WTC11 (cell line): ENCODE data around the gene AKT1S1. TPM values are rescaled to one million over a fixed set of nuclear protein-coding genes. Genes with fewer than 3 reads are reported as not detected.
A peak's percentile ranks its signal among the peaks of the same experiment; 100 is the strongest.

Source experiments
- CREM ChIP-seq: sonication (generic); formaldehyde crosslinking; IDR thresholded peaks from 2 replicates; pipeline ENCODE4 v1.8.1; 2022; ENCODE audit warnings: mild to moderate bottlenecking, missing genetic modification reagents, moderate library complexity
- ELF4 ChIP-seq: sonication (generic); formaldehyde crosslinking; IDR thresholded peaks from 2 replicates; pipeline ENCODE4 v1.8.1; 2022; ENCODE audit warnings: low read depth, mild to moderate bottlenecking, moderate library complexity, missing genetic modification reagents
- GABPB1 ChIP-seq: sonication (generic); formaldehyde crosslinking; IDR thresholded peaks from 2 replicates; pipeline ENCODE4 v1.8.1; 2023; ENCODE audit warnings: mild to moderate bottlenecking, missing genetic modification reagents
- GRHL2 ChIP-seq: fragments of 250-450 bp; sonication (Bioruptor Pico); IDR thresholded peaks from 2 replicates; pipeline ENCODE4 v1.8.0; 2022; ENCODE audit warnings: mild to moderate bottlenecking, moderate library complexity; ENCODE audit not compliant: insufficient replicate concordance, severe bottlenecking
- GTF2I ChIP-seq: fragments of 250-450 bp; sonication (Bioruptor Pico); conservative IDR thresholded peaks from 2 replicates; pipeline ENCODE4 v1.4.0; 2021; ENCODE audit warnings: mild to moderate bottlenecking
- JAZF1 ChIP-seq: fragments of 250-450 bp; sonication (Bioruptor Pico); IDR thresholded peaks from 2 replicates; pipeline ENCODE4 v1.9.0; 2021; ENCODE audit warnings: moderate library complexity, mild to moderate bottlenecking, inconsistent platforms
- MYBL2 ChIP-seq: sonication (generic); formaldehyde crosslinking; IDR thresholded peaks from 2 replicates; pipeline ENCODE4 v1.8.1; 2023; ENCODE audit warnings: mild to moderate bottlenecking, moderate library complexity, missing genetic modification reagents
- NFE2L1 ChIP-seq: sonication (generic); formaldehyde crosslinking; IDR thresholded peaks from 2 replicates; pipeline ENCODE4 v1.8.1; 2023; ENCODE audit warnings: missing genetic modification reagents
- RELA ChIP-seq: sonication (generic); formaldehyde crosslinking; IDR thresholded peaks from 2 replicates; pipeline ENCODE4 v1.8.1; 2022; ENCODE audit warnings: missing genetic modification reagents, mild to moderate bottlenecking, borderline replicate concordance
- TEAD1 ChIP-seq: sonication (generic); formaldehyde crosslinking; IDR thresholded peaks from 2 replicates; pipeline ENCODE4 v1.8.0; 2022; ENCODE audit warnings: mild to moderate bottlenecking, missing genetic modification reagents
- ZNF138 ChIP-seq: sonication (generic); formaldehyde crosslinking; conservative IDR thresholded peaks from 2 replicates; pipeline ENCODE4 v1.8.1; 2022; ENCODE audit warnings: mild to moderate bottlenecking, moderate library complexity, missing genetic modification reagents
- ZNF396 ChIP-seq: fragments of 250-450 bp; sonication (Bioruptor Pico); IDR thresholded peaks from 2 replicates; pipeline ENCODE4 v1.8.0; 2021; ENCODE audit warnings: mild to moderate bottlenecking, moderate library complexity, borderline replicate concordance
- total RNA-seq: library from RNA; stranded (reverse); gene quantifications from 3 replicates; pipeline ENCODE4 v1.2.3, GENCODE V29; 2021
- TF ChIP-seq, protein P1 (sequence below): fragments of 250-450 bp; sonication (Bioruptor Pico); IDR thresholded peaks from 2 replicates; pipeline ENCODE4 v1.9.0; 2021; ENCODE audit warnings: mild to moderate bottlenecking
- TF ChIP-seq, protein P2 (sequence below): fragments of 250-450 bp; sonication (Bioruptor Pico); conservative IDR thresholded peaks from 2 replicates; pipeline ENCODE4 v1.9.0; 2021; ENCODE audit warnings: mild to moderate bottlenecking
- TF ChIP-seq, protein P3 (sequence below): fragments of 250-450 bp; sonication (Bioruptor Pico); IDR thresholded peaks from 2 replicates; pipeline ENCODE4 v1.9.0; 2021; ENCODE audit warnings: mild to moderate bottlenecking, borderline replicate concordance
- TF ChIP-seq, protein P4 (sequence below): sonication (generic); formaldehyde crosslinking; IDR thresholded peaks from 2 replicates; pipeline ENCODE4 v1.8.1; 2023; ENCODE audit warnings: mild to moderate bottlenecking, missing genetic modification reagents
- TF ChIP-seq, protein P5 (sequence below): sonication (generic); formaldehyde crosslinking; IDR thresholded peaks from 2 replicates; pipeline ENCODE4 v1.8.1; 2022; ENCODE audit warnings: low read depth, missing genetic modification reagents, borderline replicate concordance
- TF ChIP-seq, protein P6 (sequence below): sonication (generic); formaldehyde crosslinking; IDR thresholded peaks from 2 replicates; pipeline ENCODE4 v1.8.1; 2022; ENCODE audit warnings: mild to moderate bottlenecking, moderate library complexity, missing genetic modification reagents
- TF ChIP-seq, protein P7 (sequence below): sonication (generic); formaldehyde crosslinking; conservative IDR thresholded peaks from 2 replicates; pipeline ENCODE4 v1.8.1; 2023; ENCODE audit warnings: mild to moderate bottlenecking, low read depth, missing genetic modification reagents, moderate library complexity

The AKT1S1 gene
- total RNA-seq, 1 experiment from 2014 or later: 47.8 TPM

DNA sequence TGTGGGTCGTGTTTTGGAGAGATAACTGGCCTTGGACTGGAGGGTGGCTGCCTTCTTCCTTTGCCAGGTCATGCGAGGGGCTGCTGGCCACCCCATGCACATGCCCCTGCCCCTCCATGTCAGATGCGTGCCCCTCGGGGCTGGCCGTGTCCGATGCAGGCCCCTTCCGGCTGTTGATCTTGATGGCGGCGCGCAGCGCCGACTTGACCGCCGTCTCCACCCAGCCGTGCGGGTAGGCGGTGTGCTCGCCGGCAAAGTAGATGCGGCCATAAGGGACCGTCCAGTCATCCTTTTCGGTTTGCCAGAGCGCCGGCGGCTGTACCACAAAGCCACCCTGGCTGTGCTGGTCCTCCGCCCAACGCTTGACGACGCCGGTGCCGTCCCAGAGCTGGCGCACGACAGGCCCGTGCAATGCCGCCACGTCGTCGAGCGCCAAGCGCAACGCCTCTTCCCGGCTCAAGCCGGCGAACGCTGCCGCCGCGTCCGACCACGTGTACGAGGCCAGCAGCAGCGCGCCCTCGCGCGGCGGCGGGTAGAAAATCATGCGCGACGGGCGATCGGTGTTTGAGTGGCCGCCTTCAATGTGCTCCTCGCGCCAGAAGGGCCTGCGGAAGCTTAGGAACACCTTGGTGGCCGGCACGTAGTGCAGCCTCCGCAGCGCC is 12.7 kb upstream of the AKT1S1 start (continued):
- TF ChIP-seq, protein P1, sequence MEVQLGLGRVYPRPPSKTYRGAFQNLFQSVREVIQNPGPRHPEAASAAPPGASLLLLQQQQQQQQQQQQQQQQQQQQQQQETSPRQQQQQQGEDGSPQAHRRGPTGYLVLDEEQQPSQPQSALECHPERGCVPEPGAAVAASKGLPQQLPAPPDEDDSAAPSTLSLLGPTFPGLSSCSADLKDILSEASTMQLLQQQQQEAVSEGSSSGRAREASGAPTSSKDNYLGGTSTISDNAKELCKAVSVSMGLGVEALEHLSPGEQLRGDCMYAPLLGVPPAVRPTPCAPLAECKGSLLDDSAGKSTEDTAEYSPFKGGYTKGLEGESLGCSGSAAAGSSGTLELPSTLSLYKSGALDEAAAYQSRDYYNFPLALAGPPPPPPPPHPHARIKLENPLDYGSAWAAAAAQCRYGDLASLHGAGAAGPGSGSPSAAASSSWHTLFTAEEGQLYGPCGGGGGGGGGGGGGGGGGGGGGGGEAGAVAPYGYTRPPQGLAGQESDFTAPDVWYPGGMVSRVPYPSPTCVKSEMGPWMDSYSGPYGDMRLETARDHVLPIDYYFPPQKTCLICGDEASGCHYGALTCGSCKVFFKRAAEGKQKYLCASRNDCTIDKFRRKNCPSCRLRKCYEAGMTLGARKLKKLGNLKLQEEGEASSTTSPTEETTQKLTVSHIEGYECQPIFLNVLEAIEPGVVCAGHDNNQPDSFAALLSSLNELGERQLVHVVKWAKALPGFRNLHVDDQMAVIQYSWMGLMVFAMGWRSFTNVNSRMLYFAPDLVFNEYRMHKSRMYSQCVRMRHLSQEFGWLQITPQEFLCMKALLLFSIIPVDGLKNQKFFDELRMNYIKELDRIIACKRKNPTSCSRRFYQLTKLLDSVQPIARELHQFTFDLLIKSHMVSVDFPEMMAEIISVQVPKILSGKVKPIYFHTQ: no peak
- TF ChIP-seq GTF2I (CRISPR knock-in tag): no peak
- TF ChIP-seq NFE2L1 (CRISPR knock-in tag): peak; percentile 99
- TF ChIP-seq, protein P2, sequence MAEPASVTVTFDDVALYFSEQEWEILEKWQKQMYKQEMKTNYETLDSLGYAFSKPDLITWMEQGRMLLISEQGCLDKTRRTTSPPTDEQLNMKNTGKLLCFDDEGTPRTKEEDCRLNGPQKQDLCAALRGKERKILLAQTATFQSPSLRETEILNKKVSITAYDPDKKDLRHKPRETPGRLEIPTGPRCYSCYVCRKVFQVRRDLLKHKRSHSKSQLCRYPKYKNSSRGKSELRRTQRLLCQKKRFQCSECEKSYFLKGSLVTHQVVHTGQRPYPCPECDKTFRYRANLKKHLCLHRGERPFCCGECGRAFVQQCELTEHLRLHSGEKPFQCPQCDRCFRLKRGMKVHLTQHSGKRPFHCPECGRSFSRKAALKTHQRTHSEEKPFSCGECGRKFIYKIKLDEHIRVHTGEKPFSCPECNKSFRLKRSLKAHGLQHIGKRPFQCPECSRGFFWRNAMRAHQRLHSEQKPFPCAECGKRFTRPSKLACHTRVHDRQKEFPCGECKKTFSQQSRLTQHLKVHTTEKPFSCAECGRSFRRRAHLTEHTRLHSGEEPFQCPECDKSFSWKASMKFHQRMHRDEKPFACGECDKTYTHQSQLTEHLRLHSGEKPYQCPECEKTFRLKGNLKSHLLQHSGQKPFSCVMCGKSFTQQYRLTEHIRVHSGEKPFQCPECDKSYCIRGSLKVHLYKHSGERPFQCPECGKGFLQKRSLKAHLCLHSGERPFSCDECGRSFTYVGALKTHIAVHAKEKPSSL (CRISPR knock-in tag): no peak
- TF ChIP-seq RELA (CRISPR knock-in tag): peak; percentile 100
- TF ChIP-seq ELF4 (CRISPR knock-in tag): peak; percentile 99
- TF ChIP-seq, protein P3, sequence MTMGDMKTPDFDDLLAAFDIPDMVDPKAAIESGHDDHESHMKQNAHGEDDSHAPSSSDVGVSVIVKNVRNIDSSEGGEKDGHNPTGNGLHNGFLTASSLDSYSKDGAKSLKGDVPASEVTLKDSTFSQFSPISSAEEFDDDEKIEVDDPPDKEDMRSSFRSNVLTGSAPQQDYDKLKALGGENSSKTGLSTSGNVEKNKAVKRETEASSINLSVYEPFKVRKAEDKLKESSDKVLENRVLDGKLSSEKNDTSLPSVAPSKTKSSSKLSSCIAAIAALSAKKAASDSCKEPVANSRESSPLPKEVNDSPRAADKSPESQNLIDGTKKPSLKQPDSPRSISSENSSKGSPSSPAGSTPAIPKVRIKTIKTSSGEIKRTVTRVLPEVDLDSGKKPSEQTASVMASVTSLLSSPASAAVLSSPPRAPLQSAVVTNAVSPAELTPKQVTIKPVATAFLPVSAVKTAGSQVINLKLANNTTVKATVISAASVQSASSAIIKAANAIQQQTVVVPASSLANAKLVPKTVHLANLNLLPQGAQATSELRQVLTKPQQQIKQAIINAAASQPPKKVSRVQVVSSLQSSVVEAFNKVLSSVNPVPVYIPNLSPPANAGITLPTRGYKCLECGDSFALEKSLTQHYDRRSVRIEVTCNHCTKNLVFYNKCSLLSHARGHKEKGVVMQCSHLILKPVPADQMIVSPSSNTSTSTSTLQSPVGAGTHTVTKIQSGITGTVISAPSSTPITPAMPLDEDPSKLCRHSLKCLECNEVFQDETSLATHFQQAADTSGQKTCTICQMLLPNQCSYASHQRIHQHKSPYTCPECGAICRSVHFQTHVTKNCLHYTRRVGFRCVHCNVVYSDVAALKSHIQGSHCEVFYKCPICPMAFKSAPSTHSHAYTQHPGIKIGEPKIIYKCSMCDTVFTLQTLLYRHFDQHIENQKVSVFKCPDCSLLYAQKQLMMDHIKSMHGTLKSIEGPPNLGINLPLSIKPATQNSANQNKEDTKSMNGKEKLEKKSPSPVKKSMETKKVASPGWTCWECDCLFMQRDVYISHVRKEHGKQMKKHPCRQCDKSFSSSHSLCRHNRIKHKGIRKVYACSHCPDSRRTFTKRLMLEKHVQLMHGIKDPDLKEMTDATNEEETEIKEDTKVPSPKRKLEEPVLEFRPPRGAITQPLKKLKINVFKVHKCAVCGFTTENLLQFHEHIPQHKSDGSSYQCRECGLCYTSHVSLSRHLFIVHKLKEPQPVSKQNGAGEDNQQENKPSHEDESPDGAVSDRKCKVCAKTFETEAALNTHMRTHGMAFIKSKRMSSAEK (CRISPR knock-in tag): peak; percentile 76; the same call in 1 of the 2 replicates
- peak; percentile 96 for TF ChIP-seq CREM (CRISPR knock-in tag)
- TF ChIP-seq, protein P4, sequence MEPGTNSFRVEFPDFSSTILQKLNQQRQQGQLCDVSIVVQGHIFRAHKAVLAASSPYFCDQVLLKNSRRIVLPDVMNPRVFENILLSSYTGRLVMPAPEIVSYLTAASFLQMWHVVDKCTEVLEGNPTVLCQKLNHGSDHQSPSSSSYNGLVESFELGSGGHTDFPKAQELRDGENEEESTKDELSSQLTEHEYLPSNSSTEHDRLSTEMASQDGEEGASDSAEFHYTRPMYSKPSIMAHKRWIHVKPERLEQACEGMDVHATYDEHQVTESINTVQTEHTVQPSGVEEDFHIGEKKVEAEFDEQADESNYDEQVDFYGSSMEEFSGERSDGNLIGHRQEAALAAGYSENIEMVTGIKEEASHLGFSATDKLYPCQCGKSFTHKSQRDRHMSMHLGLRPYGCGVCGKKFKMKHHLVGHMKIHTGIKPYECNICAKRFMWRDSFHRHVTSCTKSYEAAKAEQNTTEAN (CRISPR knock-in tag): peak; percentile 99
- TF ChIP-seq, protein P5, sequence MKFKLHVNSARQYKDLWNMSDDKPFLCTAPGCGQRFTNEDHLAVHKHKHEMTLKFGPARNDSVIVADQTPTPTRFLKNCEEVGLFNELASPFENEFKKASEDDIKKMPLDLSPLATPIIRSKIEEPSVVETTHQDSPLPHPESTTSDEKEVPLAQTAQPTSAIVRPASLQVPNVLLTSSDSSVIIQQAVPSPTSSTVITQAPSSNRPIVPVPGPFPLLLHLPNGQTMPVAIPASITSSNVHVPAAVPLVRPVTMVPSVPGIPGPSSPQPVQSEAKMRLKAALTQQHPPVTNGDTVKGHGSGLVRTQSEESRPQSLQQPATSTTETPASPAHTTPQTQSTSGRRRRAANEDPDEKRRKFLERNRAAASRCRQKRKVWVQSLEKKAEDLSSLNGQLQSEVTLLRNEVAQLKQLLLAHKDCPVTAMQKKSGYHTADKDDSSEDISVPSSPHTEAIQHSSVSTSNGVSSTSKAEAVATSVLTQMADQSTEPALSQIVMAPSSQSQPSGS (CRISPR knock-in tag): peak; percentile 97
- peak; percentile 100 for TF ChIP-seq ZNF138 (CRISPR knock-in tag)
- TF ChIP-seq ZNF396 (CRISPR knock-in tag): no peak
- no peak for TF ChIP-seq GRHL2 (CRISPR knock-in tag)
- TF ChIP-seq, protein P6, sequence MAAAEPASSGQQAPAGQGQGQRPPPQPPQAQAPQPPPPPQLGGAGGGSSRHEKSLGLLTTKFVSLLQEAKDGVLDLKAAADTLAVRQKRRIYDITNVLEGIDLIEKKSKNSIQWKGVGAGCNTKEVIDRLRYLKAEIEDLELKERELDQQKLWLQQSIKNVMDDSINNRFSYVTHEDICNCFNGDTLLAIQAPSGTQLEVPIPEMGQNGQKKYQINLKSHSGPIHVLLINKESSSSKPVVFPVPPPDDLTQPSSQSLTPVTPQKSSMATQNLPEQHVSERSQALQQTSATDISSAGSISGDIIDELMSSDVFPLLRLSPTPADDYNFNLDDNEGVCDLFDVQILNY (CRISPR knock-in tag): peak; percentile 100
- no peak for TF ChIP-seq GABPB1
- TF ChIP-seq TEAD1 (CRISPR knock-in tag): peak; percentile 100
- peak; percentile 99 for TF ChIP-seq MYBL2 (CRISPR knock-in tag)
- no peak for TF ChIP-seq JAZF1 (CRISPR knock-in tag)
- TF ChIP-seq, protein P7, sequence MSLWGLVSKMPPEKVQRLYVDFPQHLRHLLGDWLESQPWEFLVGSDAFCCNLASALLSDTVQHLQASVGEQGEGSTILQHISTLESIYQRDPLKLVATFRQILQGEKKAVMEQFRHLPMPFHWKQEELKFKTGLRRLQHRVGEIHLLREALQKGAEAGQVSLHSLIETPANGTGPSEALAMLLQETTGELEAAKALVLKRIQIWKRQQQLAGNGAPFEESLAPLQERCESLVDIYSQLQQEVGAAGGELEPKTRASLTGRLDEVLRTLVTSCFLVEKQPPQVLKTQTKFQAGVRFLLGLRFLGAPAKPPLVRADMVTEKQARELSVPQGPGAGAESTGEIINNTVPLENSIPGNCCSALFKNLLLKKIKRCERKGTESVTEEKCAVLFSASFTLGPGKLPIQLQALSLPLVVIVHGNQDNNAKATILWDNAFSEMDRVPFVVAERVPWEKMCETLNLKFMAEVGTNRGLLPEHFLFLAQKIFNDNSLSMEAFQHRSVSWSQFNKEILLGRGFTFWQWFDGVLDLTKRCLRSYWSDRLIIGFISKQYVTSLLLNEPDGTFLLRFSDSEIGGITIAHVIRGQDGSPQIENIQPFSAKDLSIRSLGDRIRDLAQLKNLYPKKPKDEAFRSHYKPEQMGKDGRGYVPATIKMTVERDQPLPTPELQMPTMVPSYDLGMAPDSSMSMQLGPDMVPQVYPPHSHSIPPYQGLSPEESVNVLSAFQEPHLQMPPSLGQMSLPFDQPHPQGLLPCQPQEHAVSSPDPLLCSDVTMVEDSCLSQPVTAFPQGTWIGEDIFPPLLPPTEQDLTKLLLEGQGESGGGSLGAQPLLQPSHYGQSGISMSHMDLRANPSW (CRISPR knock-in tag): no peak
